ENCODE measurements around the gene MAP4K5.
"Not testable (repeated sequence)": the region's sequence is repeated elsewhere in the genome, so short reads cannot be mapped to it uniquely, and the experiment has no call there.

Gene MAP4K5

GRCh38 chr14:50531595-50532501 is 521 bp downstream of the MAP4K5 start:
- DNase-seq: no peak

- no peak for DNase-seq
Observed at GRCh38 chr14:50530794-50531365, 1.5 kb downstream of the MAP4K5 start.

GRCh38 chr14:50530358-50530757 is 2.0 kb downstream of the MAP4K5 start:
- DNase-seq: no peak

- DNase-seq: no peak
Observed at GRCh38 chr14:50529288-50530179, 2.8 kb downstream of the MAP4K5 start.

- no peak for DNase-seq
Observed at GRCh38 chr14:50528000-50528399, 4.4 kb downstream of the MAP4K5 start.

GRCh38 chr14:50524731-50525515 is 7.4 kb downstream of the MAP4K5 start:
- no peak for DNase-seq

- DNase-seq: no peak
Observed at GRCh38 chr14:50524060-50524459, 8.3 kb downstream of the MAP4K5 start.

- DNase-seq: no peak
Observed at GRCh38 chr14:50523271-50524041, 8.9 kb downstream of the MAP4K5 start.

GRCh38 chr14:50521912-50522341 is 10.4 kb downstream of the MAP4K5 start:
- DNase-seq: peak; percentile 52

GRCh38 chr14:50520947-50521815 is 11.2 kb downstream of the MAP4K5 start:
- DNase-seq: peak; percentile 78

- DNase-seq: no peak
Observed at GRCh38 chr14:50516091-50516490, 16.3 kb downstream of the MAP4K5 start.

- no peak for DNase-seq
Observed at GRCh38 chr14:50512463-50512862, 19.9 kb downstream of the MAP4K5 start.

GRCh38 chr14:50510157-50510556 is 22.2 kb downstream of the MAP4K5 start:
- no peak for DNase-seq

- not testable (repeated sequence) for DNase-seq
Observed at GRCh38 chr14:50507078-50507477, 25.3 kb downstream of the MAP4K5 start.

- no peak for DNase-seq
Observed at GRCh38 chr14:50501642-50502041, 30.7 kb downstream of the MAP4K5 start.

- DNase-seq: no peak
Observed at GRCh38 chr14:50497351-50497750, 35.0 kb downstream of the MAP4K5 start.

GRCh38 chr14:50489851-50490250 is 42.5 kb downstream of the MAP4K5 start:
- DNase-seq: no peak

- DNase-seq: no peak
Observed at GRCh38 chr14:50488521-50488920, 43.8 kb downstream of the MAP4K5 start.

GRCh38 chr14:50479041-50479440 is 53.3 kb downstream of the MAP4K5 start:
- no peak for DNase-seq

- DNase-seq: no peak
Observed at GRCh38 chr14:50477760-50478159, 54.6 kb downstream of the MAP4K5 start.

GRCh38 chr14:50476134-50476533 is 56.2 kb downstream of the MAP4K5 start:
- DNase-seq: no peak
